Measurements from ENCODE around the gene ZNF154. TPM values are rescaled to one million over a fixed set of nuclear protein-coding genes. Genes with fewer than 3 reads are reported as not detected.

The ZNF154 gene
- 1 to 10 TPM; 6.1 to 8.4 (median 7.7) TPM for total RNA-seq
- 1 to 10 TPM in 1 of 3 donors, under 1 TPM in 1, not detected in 1; under 0.01 to 3.5 TPM for polyA plus RNA-seq

DNA sequence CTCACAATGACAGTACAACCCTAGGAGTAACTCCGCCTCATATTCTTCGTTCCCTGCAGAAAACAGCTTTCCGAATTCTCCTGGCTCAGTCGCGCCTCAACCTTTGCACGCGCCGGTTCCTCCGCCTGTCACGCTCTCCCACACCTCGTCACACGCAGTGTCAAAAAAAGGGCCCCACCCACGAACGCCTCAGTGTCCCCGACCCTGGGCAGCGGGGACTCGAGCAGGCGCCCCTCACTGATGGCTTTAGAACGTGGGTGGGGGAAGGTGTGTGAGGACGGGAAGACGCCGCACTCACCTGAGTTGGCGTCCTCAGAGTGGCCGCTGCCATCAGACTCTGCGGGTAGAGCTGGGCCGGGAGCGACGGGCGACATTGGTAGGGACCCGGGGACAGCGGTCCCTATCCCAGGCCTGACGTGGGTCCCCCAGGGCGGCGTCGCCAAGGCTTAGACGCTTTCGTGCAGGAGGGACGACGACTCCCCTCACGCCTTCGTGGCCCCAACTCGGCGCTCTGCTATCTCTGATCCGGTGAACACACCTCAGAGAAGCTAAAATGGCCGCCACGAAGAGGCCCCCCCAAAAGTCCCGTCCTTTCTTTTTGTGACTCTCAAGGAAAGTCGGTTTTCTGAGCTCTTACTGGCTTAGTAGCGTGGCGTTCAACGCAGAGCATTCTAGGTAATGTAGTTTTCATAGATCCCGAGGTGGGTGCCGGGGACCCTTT is at the start of gene ZNF154:
TSS of gene ZNF154 (minus strand) at position 564 of the 721 bp plus-strand sequence. CDS start at position 331, 233 bp downstream.
- intact Hi-C loops (cut with DNase I), result no loop called here
- WGBS, 2 donors, result 4 to 58% methylated on average over 53 of the region's 53 CpGs
- peaks cover 0 to 35% (median 22%) of the 10 kb centered on the region in 4 donors for H3K4me1 ChIP-seq
- peak within 1 kb of the TSS; percentile 61 to 69 (median 62) for H3K4me3 ChIP-seq
- H3K36me3 ChIP-seq, result peaks cover 0 to 14% (median 2%) of the 10 kb centered on the region in 4 donors
- H3K27ac ChIP-seq, result peak within 1 kb of the TSS; percentile 83 to 91 (median 88)
- no peaks in the 10 kb centered on the region for H3K27me3 ChIP-seq
- TF ChIP-seq POLR2AphosphoS5 (IDR thresholded peaks at IDR 0.05), result peak in 3 of 4 donors; percentile 16 to 48 (median 39)
- no peak for TF ChIP-seq POLR2A (IDR thresholded peaks at IDR 0.05)
- TF ChIP-seq, protein P1, sequence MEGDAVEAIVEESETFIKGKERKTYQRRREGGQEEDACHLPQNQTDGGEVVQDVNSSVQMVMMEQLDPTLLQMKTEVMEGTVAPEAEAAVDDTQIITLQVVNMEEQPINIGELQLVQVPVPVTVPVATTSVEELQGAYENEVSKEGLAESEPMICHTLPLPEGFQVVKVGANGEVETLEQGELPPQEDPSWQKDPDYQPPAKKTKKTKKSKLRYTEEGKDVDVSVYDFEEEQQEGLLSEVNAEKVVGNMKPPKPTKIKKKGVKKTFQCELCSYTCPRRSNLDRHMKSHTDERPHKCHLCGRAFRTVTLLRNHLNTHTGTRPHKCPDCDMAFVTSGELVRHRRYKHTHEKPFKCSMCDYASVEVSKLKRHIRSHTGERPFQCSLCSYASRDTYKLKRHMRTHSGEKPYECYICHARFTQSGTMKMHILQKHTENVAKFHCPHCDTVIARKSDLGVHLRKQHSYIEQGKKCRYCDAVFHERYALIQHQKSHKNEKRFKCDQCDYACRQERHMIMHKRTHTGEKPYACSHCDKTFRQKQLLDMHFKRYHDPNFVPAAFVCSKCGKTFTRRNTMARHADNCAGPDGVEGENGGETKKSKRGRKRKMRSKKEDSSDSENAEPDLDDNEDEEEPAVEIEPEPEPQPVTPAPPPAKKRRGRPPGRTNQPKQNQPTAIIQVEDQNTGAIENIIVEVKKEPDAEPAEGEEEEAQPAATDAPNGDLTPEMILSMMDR (IDR thresholded peaks at IDR 0.05), result no peak
- no peak for TF ChIP-seq EP300 (IDR thresholded peaks at IDR 0.05)
- DNase-seq, result peak; percentile 76
- H3K9me3 ChIP-seq, result peaks cover 3 to 32% (median 11%) of the 10 kb centered on the region in 4 donors

DNA sequence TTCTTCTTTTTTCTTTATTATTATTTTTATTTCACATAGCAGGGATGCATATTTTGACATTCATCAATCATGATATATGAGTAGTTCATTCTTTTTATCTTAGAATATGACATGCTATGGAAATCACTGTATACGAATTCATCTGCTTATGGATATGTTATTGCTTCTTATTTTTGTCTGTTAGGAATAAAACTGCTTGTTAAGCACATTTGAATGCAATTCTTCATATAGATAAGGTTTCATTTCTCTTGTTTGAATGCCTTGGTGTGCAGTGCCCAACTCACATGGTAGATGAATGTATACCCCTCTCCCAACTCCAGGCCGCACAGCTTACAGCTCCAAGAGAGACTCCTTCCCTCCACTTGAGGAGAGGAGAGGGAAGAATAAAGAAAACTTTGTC is 48.9 kb upstream of the ZNF154 start:
- intact Hi-C loops (cut with DNase I), result no loop called here
- 98% methylated on average over 2 of the region's 2 CpGs for WGBS, 2 donors
- peaks cover 14 to 34% (median 19%) of the 10 kb centered on the region in 4 donors for H3K9me3 ChIP-seq

DNA sequence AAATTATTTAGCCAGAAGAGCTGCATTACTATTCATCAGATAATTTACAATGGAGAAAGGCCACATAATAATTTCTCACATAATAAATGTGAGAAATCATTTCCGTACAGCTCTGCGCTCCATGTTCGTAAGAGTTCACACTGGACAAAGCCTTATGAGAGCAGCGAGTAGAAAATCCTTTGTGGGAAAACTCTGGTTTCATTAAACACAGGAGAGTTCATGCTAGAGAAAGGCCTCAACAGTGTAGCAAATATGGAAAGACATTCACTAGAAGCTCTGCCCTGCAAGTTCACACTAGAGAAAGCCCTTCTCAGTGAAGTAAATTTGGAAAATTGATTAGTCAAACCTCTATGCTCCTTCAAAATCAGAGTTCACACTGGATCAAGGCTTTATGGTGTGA is 46.0 kb upstream of the ZNF154 start:
- DNase-seq, result no peak
- H3K27ac ChIP-seq, result no peak overlapping the region
- peaks cover 0 to under 1% (median 0%) of the 10 kb centered on the region in 4 donors for H3K4me1 ChIP-seq
- no peaks in the 10 kb centered on the region for H3K27me3 ChIP-seq
- intact Hi-C loops (cut with DNase I), result no loop called here
- 85 to 88% methylated on average over 4 of the region's 4 CpGs for WGBS, 2 donors
- H3K36me3 ChIP-seq, result peaks cover 55 to 99% (median 69%) of the 10 kb centered on the region in 4 donors
- TF ChIP-seq POLR2AphosphoS5 (IDR thresholded peaks at IDR 0.05) (no peak), POLR2A (IDR thresholded peaks at IDR 0.05) (no peak), EP300 (IDR thresholded peaks at IDR 0.05) (no peak)
- TF ChIP-seq, protein P1 (IDR thresholded peaks at IDR 0.05), result no peak
- peaks cover 14 to 48% (median 26%) of the 10 kb centered on the region in 4 donors for H3K9me3 ChIP-seq
- no peak overlapping the region for H3K4me3 ChIP-seq

More for the DNA sequence above, 48.9 kb upstream of the ZNF154 start:
- no peaks in the 10 kb centered on the region for H3K27me3 ChIP-seq
- H3K4me3 ChIP-seq, result no peak overlapping the region
- no peak overlapping the region for H3K27ac ChIP-seq
- H3K36me3 ChIP-seq, result peaks cover 37 to 97% (median 46%) of the 10 kb centered on the region in 4 donors
- TF ChIP-seq POLR2AphosphoS5 (IDR thresholded peaks at IDR 0.05), result no peak
- no peak for TF ChIP-seq POLR2A (IDR thresholded peaks at IDR 0.05)
- TF ChIP-seq, protein P1 (IDR thresholded peaks at IDR 0.05), result no peak
- TF ChIP-seq EP300 (IDR thresholded peaks at IDR 0.05), result no peak
- no peak for DNase-seq
- H3K4me1 ChIP-seq, result no peaks in the 10 kb centered on the region

DNA sequence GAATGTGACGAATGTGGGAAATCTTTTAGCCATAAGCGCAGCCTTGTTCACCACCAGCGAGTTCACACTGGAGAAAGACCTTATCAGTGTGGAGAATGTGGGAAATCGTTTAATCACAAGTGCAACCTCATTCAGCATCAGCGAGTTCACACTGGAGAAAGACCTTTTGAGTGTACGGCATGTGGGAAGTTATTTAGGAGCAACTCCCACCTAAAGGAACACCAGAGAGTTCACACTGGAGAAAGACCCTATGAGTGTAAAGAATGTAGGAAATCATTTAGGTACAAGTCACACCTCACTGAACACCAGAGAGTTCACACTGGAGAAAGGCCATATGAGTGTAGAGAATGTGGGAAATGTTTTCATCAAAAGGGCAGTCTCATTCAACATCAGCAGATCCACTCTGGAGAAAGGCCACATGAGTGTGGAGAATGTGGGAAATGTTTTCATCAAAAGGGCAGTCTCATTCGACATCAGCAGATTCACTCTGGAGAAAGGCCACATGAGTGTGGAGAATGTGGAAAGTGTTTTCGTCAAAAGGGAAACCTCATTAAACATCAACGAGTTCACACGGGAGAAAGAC is 45.2 kb upstream of the ZNF154 start:
- peaks cover 14 to 49% (median 32%) of the 10 kb centered on the region in 4 donors for H3K9me3 ChIP-seq
- intact Hi-C loops (cut with DNase I), result no loop called here
- no peak for DNase-seq
- H3K4me3 ChIP-seq, result no peak overlapping the region
- 97% methylated on average over 10 of the region's 10 CpGs for WGBS, 2 donors
- H3K36me3 ChIP-seq, result peaks cover 51 to 99% (median 66%) of the 10 kb centered on the region in 4 donors
- TF ChIP-seq, protein P1 (IDR thresholded peaks at IDR 0.05), result no peak
- TF ChIP-seq POLR2AphosphoS5 (IDR thresholded peaks at IDR 0.05) (no peak), EP300 (IDR thresholded peaks at IDR 0.05) (no peak), POLR2A (IDR thresholded peaks at IDR 0.05) (no peak)
- H3K27me3 ChIP-seq, result no peaks in the 10 kb centered on the region
- H3K27ac ChIP-seq, result no peak overlapping the region
- H3K4me1 ChIP-seq, result peaks cover 0 to 6% (median 3%) of the 10 kb centered on the region in 4 donors
